ENCODE measurements around the gene CCDC50.

Gene CCDC50

DNA sequence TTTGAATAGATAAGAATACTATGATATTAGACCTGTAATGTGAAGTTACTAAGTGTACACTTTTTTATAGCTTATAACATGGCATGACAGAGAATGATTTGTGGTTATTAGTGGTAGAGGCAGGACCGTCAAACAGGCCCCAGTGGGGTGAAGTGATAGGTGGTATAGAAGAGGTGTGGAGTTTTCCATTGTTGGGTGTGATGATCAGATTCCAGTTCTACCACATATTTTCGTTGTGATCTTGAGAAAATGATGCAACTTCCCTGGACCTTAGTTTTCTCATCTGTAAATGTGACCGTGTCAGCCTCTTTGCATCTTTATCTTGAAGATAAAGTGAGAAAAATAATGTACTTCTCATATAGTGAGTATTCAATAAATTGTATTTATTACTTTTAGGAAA, 31.4 kb downstream of the CCDC50 start:
- TF ChIP-seq ARNTL (CRISPR knock-in tag; IDR thresholded peaks at IDR 0.05; ENCODE audit: borderline replicate concordance, low read depth) (no peak), ISL1 (CRISPR knock-in tag; IDR thresholded peaks at IDR 0.05) (no peak), GLIS3 (CRISPR knock-in tag; IDR thresholded peaks at IDR 0.05) (no peak), TCF4 (CRISPR knock-in tag; IDR thresholded peaks at IDR 0.05; ENCODE audit: borderline replicate concordance) (no peak), TSHZ2 (CRISPR knock-in tag; IDR thresholded peaks at IDR 0.05) (no peak), RARB (CRISPR knock-in tag; IDR thresholded peaks at IDR 0.05) (no peak), OSR1 (CRISPR knock-in tag; IDR thresholded peaks at IDR 0.05) (no peak), ZFP3 (CRISPR knock-in tag; IDR thresholded peaks at IDR 0.05) (no peak), ESRRG (CRISPR knock-in tag; IDR thresholded peaks at IDR 0.05) (no peak), POU6F1 (CRISPR knock-in tag; IDR thresholded peaks at IDR 0.05; ENCODE audit: borderline replicate concordance, low read depth) (no peak), CSDC2 (CRISPR knock-in tag; IDR thresholded peaks at IDR 0.05) (no peak), ZNF8 (CRISPR knock-in tag; IDR thresholded peaks at IDR 0.05) (no peak), ZC3H10 (CRISPR knock-in tag; IDR thresholded peaks at IDR 0.05) (no peak), ZNF70 (CRISPR knock-in tag; IDR thresholded peaks at IDR 0.05) (no peak), SNAI2 (CRISPR knock-in tag; IDR thresholded peaks at IDR 0.05) (no peak)
- TF ChIP-seq, protein P1, sequence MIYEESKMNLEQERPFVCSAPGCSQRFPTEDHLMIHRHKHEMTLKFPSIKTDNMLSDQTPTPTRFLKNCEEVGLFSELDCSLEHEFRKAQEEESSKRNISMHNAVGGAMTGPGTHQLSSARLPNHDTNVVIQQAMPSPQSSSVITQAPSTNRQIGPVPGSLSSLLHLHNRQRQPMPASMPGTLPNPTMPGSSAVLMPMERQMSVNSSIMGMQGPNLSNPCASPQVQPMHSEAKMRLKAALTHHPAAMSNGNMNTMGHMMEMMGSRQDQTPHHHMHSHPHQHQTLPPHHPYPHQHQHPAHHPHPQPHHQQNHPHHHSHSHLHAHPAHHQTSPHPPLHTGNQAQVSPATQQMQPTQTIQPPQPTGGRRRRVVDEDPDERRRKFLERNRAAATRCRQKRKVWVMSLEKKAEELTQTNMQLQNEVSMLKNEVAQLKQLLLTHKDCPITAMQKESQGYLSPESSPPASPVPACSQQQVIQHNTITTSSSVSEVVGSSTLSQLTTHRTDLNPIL (CRISPR knock-in tag; IDR thresholded peaks at IDR 0.05; ENCODE audit: low read depth), result no peak
- ATAC-seq, result no peak

- TF ChIP-seq ZC3H10 (CRISPR knock-in tag; IDR thresholded peaks at IDR 0.05), result no peak
- no peak for TF ChIP-seq TCF4 (CRISPR knock-in tag; IDR thresholded peaks at IDR 0.05; ENCODE audit: borderline replicate concordance)
- TF ChIP-seq BACH2 (CRISPR knock-in tag; IDR thresholded peaks at IDR 0.05; ENCODE audit: borderline replicate concordance), result no peak
- no peak for TF ChIP-seq ZFP30 (CRISPR knock-in tag; IDR thresholded peaks at IDR 0.05)
- no peak for TF ChIP-seq PATZ1 (CRISPR knock-in tag; IDR thresholded peaks at IDR 0.05; ENCODE audit: borderline replicate concordance)
- no peak for TF ChIP-seq TSHZ2 (CRISPR knock-in tag; IDR thresholded peaks at IDR 0.05)
- no peak for ATAC-seq
Measured at GRCh38 chr3:191361456-191361855, 32.3 kb downstream of the CCDC50 start.

DNA sequence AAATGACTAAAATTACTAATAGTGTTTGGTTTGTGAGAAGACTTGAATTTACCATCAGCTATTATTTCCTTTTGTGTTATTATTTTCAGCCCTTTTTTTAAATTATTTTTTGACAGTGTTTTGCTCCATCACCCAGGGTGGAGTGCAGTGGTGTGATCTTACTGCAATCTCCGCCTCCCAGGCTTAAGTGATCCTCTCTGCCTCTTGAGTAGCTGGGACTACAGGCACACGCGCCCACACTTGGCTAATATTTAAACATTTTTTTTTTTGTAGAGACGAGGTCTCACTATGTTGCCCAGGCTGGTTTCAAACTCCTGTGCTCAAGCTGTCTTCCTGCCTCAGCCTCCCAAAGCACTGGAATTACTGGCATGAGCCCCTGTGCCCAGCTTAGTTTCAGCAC, 32.8 kb downstream of the CCDC50 start:
- no peak for ATAC-seq
- TF ChIP-seq ESRRG (CRISPR knock-in tag; IDR thresholded peaks at IDR 0.05) (no peak), TSHZ2 (CRISPR knock-in tag; IDR thresholded peaks at IDR 0.05) (no peak), ISL1 (CRISPR knock-in tag; IDR thresholded peaks at IDR 0.05) (no peak), ZNF8 (CRISPR knock-in tag; IDR thresholded peaks at IDR 0.05) (no peak), ARNTL (CRISPR knock-in tag; IDR thresholded peaks at IDR 0.05; ENCODE audit: borderline replicate concordance, low read depth) (no peak), GLIS3 (CRISPR knock-in tag; IDR thresholded peaks at IDR 0.05) (no peak), ZC3H10 (CRISPR knock-in tag; IDR thresholded peaks at IDR 0.05) (no peak), ZFP30 (CRISPR knock-in tag; IDR thresholded peaks at IDR 0.05) (no peak), RARB (CRISPR knock-in tag; IDR thresholded peaks at IDR 0.05) (no peak)
- TF ChIP-seq, protein P1 (CRISPR knock-in tag; IDR thresholded peaks at IDR 0.05; ENCODE audit: low read depth), result no peak
- TF ChIP-seq, protein P2, sequence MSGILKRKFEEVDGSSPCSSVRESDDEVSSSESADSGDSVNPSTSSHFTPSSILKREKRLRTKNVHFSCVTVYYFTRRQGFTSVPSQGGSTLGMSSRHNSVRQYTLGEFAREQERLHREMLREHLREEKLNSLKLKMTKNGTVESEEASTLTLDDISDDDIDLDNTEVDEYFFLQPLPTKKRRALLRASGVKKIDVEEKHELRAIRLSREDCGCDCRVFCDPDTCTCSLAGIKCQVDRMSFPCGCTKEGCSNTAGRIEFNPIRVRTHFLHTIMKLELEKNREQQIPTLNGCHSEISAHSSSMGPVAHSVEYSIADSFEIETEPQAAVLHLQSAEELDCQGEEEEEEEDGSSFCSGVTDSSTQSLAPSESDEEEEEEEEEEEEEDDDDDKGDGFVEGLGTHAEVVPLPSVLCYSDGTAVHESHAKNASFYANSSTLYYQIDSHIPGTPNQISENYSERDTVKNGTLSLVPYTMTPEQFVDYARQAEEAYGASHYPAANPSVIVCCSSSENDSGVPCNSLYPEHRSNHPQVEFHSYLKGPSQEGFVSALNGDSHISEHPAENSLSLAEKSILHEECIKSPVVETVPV (CRISPR knock-in tag; IDR thresholded peaks at IDR 0.05), result no peak

All from SK-N-SH treated with all-trans-retinoic acid at 6 μM for 48 hours (cell line).